HepG2 (cell line): ENCODE data around the gene RPS6KA2. TPM values are rescaled to one million over a fixed set of nuclear protein-coding genes. Genes with fewer than 3 reads are reported as not detected.
A peak's percentile ranks its signal among the peaks of the same experiment; 100 is the strongest.

Experiments
- ATAC-seq: fragments of 200-7000 bp; cut with Tn5 transposase; 3 replicates; pipeline ENCODE4 v1.9.1; 2020; ENCODE audit warnings: mild to moderate bottlenecking, moderate library complexity
- BruUV-seq: library from RNA; stranded (reverse); fragments of 400-500 nt; replicated peaks from 2 replicates; lab custom pipeline; 2021; lab: Mats Ljungman, UMichigan
- CTCF ChIA-PET: fragments of 300-600 bp; formaldehyde crosslinking; extraction: SDS; loops from one replicate; lab custom pipeline; 2021; ENCODE audit warnings: low total read pairs, inconsistent platforms, low intra/inter-chr PET ratio; lab: Yijun Ruan, JAX
- POLR2A ChIA-PET: fragments of 350-600 bp; sonication (Branson Sonifier 250); formaldehyde crosslinking; loops from one replicate; lab custom pipeline; 2020; ENCODE audit warnings: antibody characterized with exemption, inconsistent platforms; lab: Yijun Ruan, JAX
- DNase-seq: peaks from one replicate; pipeline ENCODE4 v3.0.0-alpha.2; 2015; ENCODE audit warnings: low spot score
- FAIRE-seq: peaks from 3 replicates; lab custom pipeline; 2011; peaks lifted over from hg19 to GRCh38; lab: Jason Lieb, UNC
- H2AFZ ChIP-seq: one replicate; pipeline ENCODE4 v1.6.1; 2011; ENCODE audit warnings: low read length, inconsistent platforms
- H3K27ac ChIP-seq: fragments of 300-600 bp; 3 replicates; pipeline ENCODE4 v1.8.0; 2011; ENCODE audit warnings: mixed run types, mild to moderate bottlenecking, mixed read lengths, low read length, inconsistent platforms; ENCODE audit not compliant: insufficient read depth; ENCODE audit errors: extremely low read length
- H3K27me3 ChIP-seq, 2 experiments: fragments of 200-600 bp in 1 of 2; 2 replicates in 1 of 2; 3 replicates in 1 of 2; pipeline versions ENCODE4 v1.6.0 to v1.8.0; 2011; ENCODE audit warnings: low read length in 2 of 2, mild to moderate bottlenecking in 2 of 2, moderate library complexity in 2 of 2, inconsistent platforms in 1 of 2; ENCODE audit not compliant: insufficient read depth in 2 of 2, control insufficient read depth in 1 of 2
- H3K36me3 ChIP-seq, 2 experiments: fragments of 200-600 bp in 1 of 2; replicated peaks in 1 of 2; 2 replicates in 1 of 2; 3 replicates in 1 of 2; pipeline versions ENCODE4 v1.5.1 to v1.8.0; 2011; ENCODE audit warnings: low read length in 2 of 2, inconsistent platforms in 1 of 2; ENCODE audit not compliant: insufficient read depth in 2 of 2, control insufficient read depth in 1 of 2
- H3K4me1 ChIP-seq: 2 replicates; pipeline ENCODE4 v1.5.1; 2012; ENCODE audit warnings: low read length, inconsistent platforms; ENCODE audit not compliant: insufficient read depth
- H3K4me2 ChIP-seq: 2 replicates; pipeline ENCODE4 v1.6.0; 2011; ENCODE audit warnings: low read depth, low read length, inconsistent platforms
- H3K4me3 ChIP-seq, 3 experiments: fragments of 200-600 bp in 1 of 3; sonication (generic), shearing (Covaris generic) in 1 of 3; replicated peaks in 1 of 3; 2 replicates each; pipeline ENCODE4 v1.5.1; 2011 to 2016; ENCODE audit warnings: low read length in 3 of 3, inconsistent platforms in 2 of 3, low read depth in 2 of 3, mild to moderate bottlenecking in 2 of 3, control low read depth in 1 of 3, mixed read lengths in 1 of 3; ENCODE audit not compliant: insufficient read depth in 1 of 3
- H3K79me2 ChIP-seq: one replicate; pipeline ENCODE4 v1.6.1; 2011; ENCODE audit warnings: low read length, inconsistent platforms; ENCODE audit not compliant: insufficient read depth
- H3K9ac ChIP-seq: 2 replicates; pipeline ENCODE4 v1.6.0; 2011; ENCODE audit warnings: mild to moderate bottlenecking, low read depth, low read length, inconsistent platforms; ENCODE audit not compliant: insufficient read depth
- H3K9me3 ChIP-seq: 2 replicates; pipeline ENCODE4 v1.5.1; 2012; ENCODE audit warnings: mild to moderate bottlenecking, low read length
- H4K20me1 ChIP-seq: 2 replicates; pipeline ENCODE4 v1.6.0; 2011; ENCODE audit warnings: inconsistent platforms, mild to moderate bottlenecking, low read length, moderate library complexity; ENCODE audit not compliant: insufficient read depth
- ELF1 ChIP-seq: sonication (generic); formaldehyde crosslinking; IDR thresholded peaks from 2 replicates; pipeline ENCODE4 v1.4.0; 2020; ENCODE audit warnings: missing genetic modification reagents
- HDAC2 ChIP-seq: sonication (generic); formaldehyde crosslinking; IDR thresholded peaks from 2 replicates; pipeline ENCODE4 v1.4.0; 2020; ENCODE audit warnings: missing genetic modification reagents
- MEIS2 ChIP-seq: sonication (generic); formaldehyde crosslinking; IDR thresholded peaks from 2 replicates; pipeline ENCODE4 v1.9.0; 2021; ENCODE audit warnings: mild to moderate bottlenecking, missing genetic modification reagents
- MNT ChIP-seq: fragments of 450-650 bp; IDR thresholded peaks from 2 replicates; pipeline ENCODE4 v1.6.1; 2016
- ZNF576 ChIP-seq: sonication (generic); formaldehyde crosslinking; IDR thresholded peaks from 2 replicates; pipeline ENCODE4 v1.4.0; 2020; ENCODE audit warnings: mild to moderate bottlenecking, missing genetic modification reagents
- WGBS: methylation state at CpG from one replicate; pipeline ENCODE4 v1.1.6; 2017; ENCODE audit warnings: low lambda C conversion rate; 5-methylcytosine and 5-hydroxymethylcytosine counted together
- in situ Hi-C: cut with HindIII; loops from 2 replicates; pipeline ENCODE4 v1.10.0; 2017; ENCODE audit warnings: low pct_unique_long_range_greater_than_20kb; ENCODE audit not compliant: extremely low pct_ligation_motif_present
- intact Hi-C: fragments of 100-400 bp; cut with micrococcal nuclease; formaldehyde crosslinking; loops from one replicate; pipeline ENCODE4 v1.10.0; 2022; ENCODE audit not compliant: unreplicated experiment
- polyA plus RNA-seq, 8 experiments: library from polyadenylated mRNA; depleted of rRNA in 3 of 8; stranded (reverse) in 7 of 8; unstranded in 1 of 8; fragments of >200 nt; fragmentation: Illumina TruSeq in 4 of 8; extraction: Trizol in 4 of 8; gene quantifications; 2 replicates each; pipeline versions ENCODE4 v1.2.1 to v1.2.3, GENCODE V29; 2011 to 2016; ENCODE audit warnings: low read depth in 4 of 8, missing spikeins in 1 of 8, mixed read lengths in 1 of 8; ENCODE audit not compliant: insufficient read depth in 1 of 8
- total RNA-seq, 5 experiments: library from RNA; depleted of rRNA; stranded (reverse); fragments of >200 nt; fragmentation: Illumina TruSeq; extraction: Trizol; gene quantifications; 2 replicates each; pipeline ENCODE4 v1.2.3, GENCODE V29; 2016; ENCODE audit warnings: low read depth in 1 of 5

RPS6KA2 gene
- total and polyA plus RNA-seq, 2 of the 13 experiments (the other 11 are each of a cell fraction or from before 2014, with no cell fraction given), result 0.22 to 0.38 TPM

GRCh38 chr6:166533205-166533824 is 93.7 kb downstream of the RPS6KA2 start (continued):
- TF ChIP-seq HDAC2 (CRISPR knock-in tag) (no peak), MEIS2 (CRISPR knock-in tag) (no peak), ELF1 (CRISPR knock-in tag) (no peak)
- TF ChIP-seq, all 625 proteins: peak for 0

- Histone ChIP-seq H3K4me2 (no peak overlapping the region), H3K79me2 (no peaks in the 10 kb centered on the region), H3K27ac (no peak overlapping the region), H3K9ac (no peak overlapping the region), H3K27me3 (peaks cover 7 to 73% of the 10 kb centered on the region in 2 experiments), H4K20me1 (no peaks in the 10 kb centered on the region; the same call in 1 of the 2 replicates), H3K4me3 (no peak overlapping the region), H3K36me3 (no peaks in the 10 kb centered on the region), H3K4me1 (no peaks in the 10 kb centered on the region), H2AFZ (no peak overlapping the region), H3K9me3 (no peaks in the 10 kb centered on the region)
- no TSS peak for BruUV-seq
- FAIRE-seq, result no peak
- DNase-seq, result no peak
- intact Hi-C loops, result no loop called here
- 26% methylated on average over 12 of the region's 12 CpGs for WGBS
- ChIA-PET POLR2A (no interaction called here), CTCF (no interaction called here)
- TF ChIP-seq MNT (peak; percentile 59; the same call in 1 of the 2 replicates), ZNF576 (CRISPR knock-in tag) (no peak)
- ATAC-seq, result no peak
- in situ Hi-C loops, result no loop called here
These were observed 94.7 kb downstream of the RPS6KA2 start for GRCh38 chr6:166532302-166532701.
